ENCODE data around the gene C1orf167. TPM values are rescaled to one million over a fixed set of nuclear protein-coding genes. Genes with fewer than 3 reads are reported as not detected.

The C1orf167 gene
- total RNA-seq, 1 donor from 2014 or later, result 1.1 TPM

DNA sequence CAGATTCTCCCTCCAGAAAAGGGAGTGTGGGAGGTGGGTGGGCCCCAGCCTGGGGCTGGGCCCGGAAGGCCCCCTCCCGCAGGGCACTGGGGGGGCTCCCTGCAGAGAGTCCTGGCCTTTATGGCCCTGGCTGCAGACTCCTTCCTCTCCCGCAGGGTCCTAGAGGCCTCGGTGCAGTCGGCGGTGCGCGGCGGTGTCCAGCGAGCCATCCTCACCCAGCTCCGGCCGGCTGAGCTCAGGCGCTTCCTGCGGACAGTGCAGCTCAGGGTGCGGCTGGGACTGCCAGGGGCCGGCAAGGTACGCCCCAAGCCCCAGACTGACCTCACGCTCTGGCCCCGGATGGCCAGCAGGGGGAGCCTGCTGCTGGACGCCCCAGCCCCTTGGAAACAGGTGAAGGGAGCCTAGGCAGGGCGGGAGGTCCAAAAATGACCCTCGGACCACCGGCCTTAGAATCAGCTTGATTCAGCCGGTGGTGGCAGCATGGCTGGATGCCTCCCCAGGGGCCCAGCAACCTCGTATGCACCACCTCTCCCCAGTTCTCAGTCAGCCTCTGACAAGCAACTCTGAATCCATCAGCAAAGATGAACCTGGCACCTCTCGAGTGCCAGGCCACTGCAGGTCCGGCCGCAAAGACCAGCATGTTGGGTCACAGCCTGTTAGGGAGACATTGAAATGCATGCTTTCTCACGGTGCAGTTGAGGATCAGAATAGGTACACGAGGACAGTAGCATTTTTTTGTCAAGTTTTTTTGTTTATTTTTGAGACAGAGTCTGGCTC lies 23.2 kb downstream of the C1orf167 start:
- DNase-seq (ENCODE audit: low spot score), result no peak

DNA sequence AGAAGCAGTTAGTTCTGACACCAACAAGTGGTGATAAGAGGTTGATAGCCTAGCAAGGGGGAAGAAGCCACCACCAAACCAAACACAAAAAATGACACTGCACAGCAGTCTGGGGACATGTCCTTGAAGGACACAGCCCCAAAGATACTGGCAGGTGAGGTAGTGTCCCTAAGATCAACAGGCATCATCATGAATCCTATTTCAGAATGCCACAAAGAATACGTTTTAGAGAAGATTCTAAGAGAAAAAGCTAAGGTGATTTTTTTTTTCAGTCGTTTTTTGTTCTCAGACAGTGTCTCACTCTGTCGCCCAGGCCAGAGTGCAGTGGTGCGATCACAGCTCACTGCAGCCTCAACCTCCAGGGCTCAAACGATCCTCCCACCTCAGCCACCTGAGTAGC lies 24.2 kb downstream of the C1orf167 start:
- no peak for DNase-seq (ENCODE audit: low spot score)

GRCh38 chr1:11787251-11787803 lies 25.3 kb downstream of the C1orf167 start:
- no peak for DNase-seq (ENCODE audit: low spot score)

DNA sequence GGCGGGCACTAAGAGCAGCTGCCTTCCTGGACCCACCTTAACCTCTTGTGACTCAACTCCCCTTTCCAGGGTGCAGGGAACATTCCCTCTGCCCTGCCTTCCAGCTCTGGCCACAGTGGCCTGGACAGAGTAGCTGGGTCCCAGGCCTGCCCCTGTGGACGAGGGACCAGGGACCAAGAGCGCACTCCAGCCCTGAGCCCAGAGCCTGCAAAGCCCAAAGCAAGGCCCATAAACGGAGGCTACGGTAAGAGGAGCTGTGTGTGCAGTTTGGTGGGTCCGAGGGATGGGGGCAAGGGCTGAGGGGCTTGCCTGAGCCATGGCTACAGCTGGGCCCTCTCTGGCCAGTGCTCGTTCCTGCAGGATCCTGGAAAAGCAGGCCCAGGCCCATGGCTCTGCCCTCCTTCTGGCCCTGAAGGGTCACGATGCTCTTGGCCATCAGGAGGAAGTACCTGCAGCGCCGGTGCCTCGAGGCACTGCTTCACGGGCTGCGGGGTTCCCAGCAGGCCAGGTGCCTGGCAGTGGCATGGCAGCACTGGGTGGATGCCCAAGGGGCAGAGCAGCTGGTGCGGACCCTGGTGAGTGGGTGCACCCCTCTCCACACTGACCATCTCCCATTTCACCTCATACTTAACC lies 25.9 kb downstream of the C1orf167 start:
- DNase-seq (ENCODE audit: low spot score), result no peak

GRCh38 chr1:11788549-11789053 lies 26.6 kb downstream of the C1orf167 start:
- no peak for DNase-seq (ENCODE audit: low spot score)

- DNase-seq (ENCODE audit: low spot score), result no peak
Measured at GRCh38 chr1:11789126-11790067, 27.4 kb downstream of the C1orf167 start.

DNA sequence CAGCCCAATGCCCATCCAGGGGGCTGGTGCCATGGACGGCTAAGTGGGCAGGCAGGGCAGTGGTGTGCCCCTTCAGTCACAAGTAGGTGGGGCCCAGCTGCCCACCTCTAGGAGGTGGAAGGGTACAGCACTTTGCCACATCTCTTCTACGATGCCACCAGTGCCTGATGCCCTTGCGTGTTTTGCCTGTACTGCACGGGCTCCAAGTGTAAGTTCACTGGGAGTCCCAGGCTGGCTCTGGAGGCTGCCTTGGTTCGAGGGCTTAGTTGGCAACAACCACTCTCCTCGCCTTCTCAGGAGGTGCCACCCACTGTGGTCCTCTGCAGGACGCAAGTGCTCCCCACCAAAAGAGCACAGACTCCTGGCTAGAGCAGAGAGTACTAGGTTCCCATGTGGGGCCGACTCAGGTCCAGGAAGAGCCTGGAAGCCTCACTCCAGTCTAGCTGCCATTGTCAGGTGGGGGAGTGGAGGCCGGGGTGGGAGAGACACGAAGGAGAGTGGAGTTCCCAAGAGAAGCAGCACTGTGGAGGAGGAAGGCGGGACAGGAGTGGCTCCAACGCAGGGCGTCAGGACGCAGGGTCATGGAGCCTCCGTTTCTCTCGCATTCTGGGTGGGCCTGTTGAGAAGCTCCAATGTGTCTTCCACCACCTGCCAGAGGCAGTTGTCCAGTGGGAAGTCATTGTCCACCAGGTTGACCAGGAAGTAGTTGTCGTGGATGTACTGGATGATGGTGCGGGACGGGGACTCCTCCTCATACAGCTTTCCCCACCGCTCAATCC lies 28.3 kb downstream of the C1orf167 start:
- DNase-seq (ENCODE audit: low spot score), result no peak

- DNase-seq (ENCODE audit: low spot score), result no peak
Measured at GRCh38 chr1:11790880-11791715, 29.1 kb downstream of the C1orf167 start.

DNA sequence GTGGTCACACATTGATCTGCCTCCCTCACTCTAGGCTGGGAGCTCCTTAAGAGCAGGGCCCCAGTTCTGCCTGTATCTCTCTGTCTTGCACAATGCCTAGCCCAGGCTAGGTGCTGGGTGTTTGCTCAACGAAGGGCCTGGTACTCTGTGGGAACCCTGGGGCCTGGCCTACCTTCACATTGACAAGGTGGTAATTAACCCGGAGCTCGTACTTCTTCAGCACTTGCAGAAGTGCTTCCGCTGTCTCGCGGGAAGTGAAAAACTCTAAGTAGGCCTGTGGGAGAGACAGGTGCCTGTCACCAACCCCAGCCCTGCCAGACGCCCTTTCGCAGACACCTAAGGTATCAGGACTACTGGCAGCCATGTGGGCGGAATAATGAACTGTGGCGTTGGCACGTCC lies 30.1 kb downstream of the C1orf167 start:
- DNase-seq (ENCODE audit: low spot score), result no peak

DNA sequence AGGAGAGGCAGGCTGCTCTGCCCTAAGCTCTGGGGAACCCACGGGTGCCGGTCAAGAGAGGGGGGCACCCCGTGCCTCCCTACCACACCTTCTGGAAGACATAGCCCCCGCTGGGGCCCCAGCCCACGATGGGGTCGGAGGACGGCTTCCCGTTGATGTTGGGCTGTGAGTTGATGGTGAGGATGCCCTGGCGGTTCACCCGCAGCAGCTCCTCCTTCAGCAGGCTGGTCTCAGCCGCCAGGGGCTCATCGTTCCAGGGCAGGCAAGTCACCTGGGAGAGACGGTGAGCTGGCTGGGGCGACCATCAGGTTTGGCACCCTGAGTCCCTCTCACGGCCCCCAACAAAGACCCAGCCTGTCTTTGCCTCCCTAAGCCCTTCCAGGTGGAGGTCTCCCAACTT lies 31.8 kb downstream of the C1orf167 start:
- DNase-seq (ENCODE audit: low spot score), result no peak

GRCh38 chr1:11794446-11795237 lies 32.6 kb downstream of the C1orf167 start:
- no peak for DNase-seq (ENCODE audit: low spot score)

DNA sequence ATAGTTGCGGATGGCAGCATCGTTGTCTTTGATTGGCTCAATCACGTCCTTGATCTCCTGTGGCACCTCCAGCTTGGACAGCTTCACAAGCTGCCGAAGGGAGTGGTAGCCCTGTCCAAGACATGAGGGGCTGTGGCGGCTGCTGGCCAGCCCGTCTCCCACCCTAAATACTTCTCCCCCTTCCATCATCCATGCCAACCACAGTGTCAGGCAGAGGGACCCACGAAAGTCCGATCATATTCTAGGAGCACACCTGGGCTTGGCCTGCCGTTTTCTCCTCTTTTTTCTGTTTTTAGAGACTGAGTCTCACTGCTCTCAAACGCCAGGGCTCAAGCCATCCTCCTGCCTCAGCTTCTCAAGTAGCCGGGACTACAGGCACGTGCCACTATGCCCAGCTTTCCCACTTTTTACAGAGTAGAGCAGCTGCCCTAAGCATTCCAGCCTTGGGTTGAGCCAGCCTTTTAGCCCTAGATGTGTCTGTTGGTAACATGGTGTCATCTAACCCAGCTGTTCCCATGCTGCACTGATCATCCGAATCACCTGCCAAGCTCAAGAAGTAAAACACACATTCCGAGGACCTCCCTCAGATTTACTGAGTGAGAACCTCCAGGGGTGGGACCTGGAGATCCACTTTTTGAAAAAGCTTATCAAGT lies 33.4 kb downstream of the C1orf167 start:
- no peak for DNase-seq (ENCODE audit: low spot score)

GRCh38 chr1:11796036-11796828 lies 34.2 kb downstream of the C1orf167 start:
- no peak for DNase-seq (ENCODE audit: low spot score)

DNA sequence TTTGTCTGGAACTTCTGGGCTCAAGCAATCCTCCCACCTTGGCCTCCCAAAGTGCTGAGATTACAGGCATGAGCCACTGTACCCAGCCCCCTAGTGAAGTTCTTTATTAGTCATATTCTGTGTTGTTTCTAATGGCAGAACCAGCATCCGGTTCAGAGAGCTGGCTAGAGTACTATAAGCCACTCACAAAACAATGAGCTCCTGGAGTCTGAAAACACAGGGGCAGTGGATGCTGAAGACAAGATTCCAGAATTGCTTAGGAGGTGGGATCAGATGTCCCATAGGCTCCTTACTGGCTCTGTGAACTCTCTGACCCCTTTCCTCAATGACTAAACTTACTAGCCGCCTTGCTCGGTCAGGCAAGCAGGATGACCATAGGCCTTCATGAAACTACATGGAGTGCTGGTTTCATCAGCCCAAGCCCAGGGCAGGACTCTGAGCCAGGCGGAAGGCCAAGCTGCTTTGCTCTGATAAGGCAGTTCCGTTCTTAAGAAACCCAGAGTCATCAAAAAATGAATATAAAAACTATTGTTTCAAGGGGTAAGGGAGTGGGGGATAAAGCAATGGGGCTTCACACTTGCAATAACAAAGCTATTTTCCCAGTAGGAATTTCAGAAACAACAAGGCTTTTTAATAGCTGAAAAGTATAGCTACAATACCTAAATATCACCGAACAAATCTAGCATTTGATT lies 35.7 kb downstream of the C1orf167 start:
- DNase-seq (ENCODE audit: low spot score), result no peak

DNA sequence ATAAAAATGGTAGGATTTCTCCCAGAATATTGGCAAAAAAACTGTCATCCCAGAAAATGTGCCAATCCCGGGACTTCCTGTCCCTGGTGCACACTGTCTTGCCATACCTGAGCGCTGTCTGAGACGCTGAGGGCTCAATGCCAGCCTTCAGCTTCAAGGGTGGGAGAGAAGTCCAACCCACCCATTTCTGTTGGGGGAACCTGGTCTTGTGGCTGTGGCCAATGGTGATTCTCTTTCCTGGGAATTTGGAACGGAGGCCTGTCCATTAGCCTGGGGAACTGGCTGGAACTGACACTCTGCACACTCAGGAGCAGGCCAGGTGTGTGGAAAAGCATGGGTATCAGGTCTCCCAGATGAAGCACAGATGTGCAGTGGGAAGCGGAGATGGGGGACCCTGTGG lies 37.1 kb downstream of the C1orf167 start:
- DNase-seq (ENCODE audit: low spot score), result no peak

DNA sequence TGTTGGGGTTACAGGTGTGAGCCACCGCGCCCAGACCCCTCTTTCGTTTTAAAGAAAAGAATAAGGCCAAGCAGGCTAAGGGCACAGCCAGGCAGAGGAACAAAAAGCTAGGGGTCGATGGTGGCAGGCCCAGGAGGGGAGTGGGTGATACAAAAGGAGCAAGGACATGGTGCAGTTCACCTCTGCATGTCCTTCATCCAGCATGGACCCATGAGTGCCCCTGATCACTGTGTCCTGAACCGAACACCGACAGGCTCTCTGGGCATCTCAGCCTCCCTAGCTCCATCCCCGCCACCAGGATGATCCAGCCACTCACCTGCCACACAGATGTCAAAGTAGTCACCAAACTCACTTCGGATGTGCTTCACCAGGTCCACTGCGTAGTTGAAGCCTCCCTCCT lies 37.9 kb downstream of the C1orf167 start:
- no peak for DNase-seq (ENCODE audit: low spot score)

- DNase-seq (ENCODE audit: low spot score), result no peak
Measured at GRCh38 chr1:11800391-11800755, 38.4 kb downstream of the C1orf167 start.

Measured in mesenteric fat pad (tissue), 1 donor.